ENCODE measurements around the gene MAGI3.

MAGI3 gene

DNA sequence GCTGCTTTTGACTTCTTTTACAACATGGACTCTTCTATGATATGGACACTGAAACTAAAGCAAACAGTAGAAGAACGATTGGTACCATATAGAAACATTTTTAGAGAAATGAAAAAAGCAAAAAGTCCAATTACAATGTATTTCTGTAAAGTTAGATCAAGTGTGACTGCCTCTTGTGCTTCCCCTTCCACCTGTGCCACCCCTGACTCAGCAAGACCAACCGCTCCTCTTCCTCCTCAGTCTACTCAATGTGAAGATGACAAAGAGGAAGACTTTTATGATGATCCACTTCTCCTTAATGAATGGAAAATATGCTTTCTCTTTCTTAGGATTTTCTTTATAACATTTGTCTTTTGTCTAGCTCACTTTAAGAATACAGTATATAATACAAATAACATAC, 302.0 kb downstream of the MAGI3 start:
- TF ChIP-seq EP300 (IDR thresholded peaks at IDR 0.05; ENCODE audit: borderline replicate concordance), result no peak

DNA sequence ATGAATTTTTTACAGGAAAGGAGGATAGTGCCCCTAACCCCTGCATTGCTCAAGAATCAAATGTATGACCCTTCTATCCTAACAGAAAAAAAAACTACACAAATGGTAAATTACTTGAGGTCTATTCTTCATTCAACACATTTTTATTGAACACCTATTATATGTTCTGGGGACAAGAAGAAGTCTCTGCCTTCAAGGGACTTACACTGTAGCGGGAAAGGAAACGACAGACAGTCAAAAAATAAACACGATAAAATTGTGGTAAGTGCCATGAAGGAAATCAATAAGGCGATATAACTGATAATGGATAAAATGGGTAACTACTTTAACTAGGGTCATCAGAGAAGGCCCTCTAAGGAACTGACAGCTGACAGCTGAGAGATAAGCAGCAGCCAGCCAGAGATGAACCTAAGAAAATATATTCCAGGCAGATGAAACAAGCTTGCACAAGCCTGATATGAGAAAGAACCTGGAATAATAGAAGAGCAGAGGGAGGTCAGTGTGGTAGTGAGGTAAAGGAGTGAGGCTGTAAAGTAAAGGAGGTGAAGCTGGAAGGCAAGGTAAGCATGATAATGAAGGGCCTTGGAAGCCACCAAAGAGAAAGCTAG, 302.6 kb downstream of the MAGI3 start:
- no peak for TF ChIP-seq RAD21 (IDR thresholded peaks at IDR 0.05; ENCODE audit: low read depth)
- TF ChIP-seq CREB1 (IDR thresholded peaks at IDR 0.05; ENCODE audit: low read depth), result no peak
- TF ChIP-seq ZBTB7A (IDR thresholded peaks at IDR 0.05; ENCODE audit: low read depth), result no peak
- TF ChIP-seq, protein P1, sequence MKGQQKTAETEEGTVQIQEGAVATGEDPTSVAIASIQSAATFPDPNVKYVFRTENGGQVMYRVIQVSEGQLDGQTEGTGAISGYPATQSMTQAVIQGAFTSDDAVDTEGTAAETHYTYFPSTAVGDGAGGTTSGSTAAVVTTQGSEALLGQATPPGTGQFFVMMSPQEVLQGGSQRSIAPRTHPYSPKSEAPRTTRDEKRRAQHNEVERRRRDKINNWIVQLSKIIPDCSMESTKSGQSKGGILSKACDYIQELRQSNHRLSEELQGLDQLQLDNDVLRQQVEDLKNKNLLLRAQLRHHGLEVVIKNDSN (IDR thresholded peaks at IDR 0.05), result no peak
- TF ChIP-seq FOXM1 (IDR thresholded peaks at IDR 0.05; ENCODE audit: borderline replicate concordance, low read depth), result no peak
- no peak for TF ChIP-seq TCF12 (IDR thresholded peaks at IDR 0.05; ENCODE audit: low read depth)
- TF ChIP-seq, protein P2, sequence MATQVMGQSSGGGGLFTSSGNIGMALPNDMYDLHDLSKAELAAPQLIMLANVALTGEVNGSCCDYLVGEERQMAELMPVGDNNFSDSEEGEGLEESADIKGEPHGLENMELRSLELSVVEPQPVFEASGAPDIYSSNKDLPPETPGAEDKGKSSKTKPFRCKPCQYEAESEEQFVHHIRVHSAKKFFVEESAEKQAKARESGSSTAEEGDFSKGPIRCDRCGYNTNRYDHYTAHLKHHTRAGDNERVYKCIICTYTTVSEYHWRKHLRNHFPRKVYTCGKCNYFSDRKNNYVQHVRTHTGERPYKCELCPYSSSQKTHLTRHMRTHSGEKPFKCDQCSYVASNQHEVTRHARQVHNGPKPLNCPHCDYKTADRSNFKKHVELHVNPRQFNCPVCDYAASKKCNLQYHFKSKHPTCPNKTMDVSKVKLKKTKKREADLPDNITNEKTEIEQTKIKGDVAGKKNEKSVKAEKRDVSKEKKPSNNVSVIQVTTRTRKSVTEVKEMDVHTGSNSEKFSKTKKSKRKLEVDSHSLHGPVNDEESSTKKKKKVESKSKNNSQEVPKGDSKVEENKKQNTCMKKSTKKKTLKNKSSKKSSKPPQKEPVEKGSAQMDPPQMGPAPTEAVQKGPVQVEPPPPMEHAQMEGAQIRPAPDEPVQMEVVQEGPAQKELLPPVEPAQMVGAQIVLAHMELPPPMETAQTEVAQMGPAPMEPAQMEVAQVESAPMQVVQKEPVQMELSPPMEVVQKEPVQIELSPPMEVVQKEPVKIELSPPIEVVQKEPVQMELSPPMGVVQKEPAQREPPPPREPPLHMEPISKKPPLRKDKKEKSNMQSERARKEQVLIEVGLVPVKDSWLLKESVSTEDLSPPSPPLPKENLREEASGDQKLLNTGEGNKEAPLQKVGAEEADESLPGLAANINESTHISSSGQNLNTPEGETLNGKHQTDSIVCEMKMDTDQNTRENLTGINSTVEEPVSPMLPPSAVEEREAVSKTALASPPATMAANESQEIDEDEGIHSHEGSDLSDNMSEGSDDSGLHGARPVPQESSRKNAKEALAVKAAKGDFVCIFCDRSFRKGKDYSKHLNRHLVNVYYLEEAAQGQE (IDR thresholded peaks at IDR 0.05; ENCODE audit: low read depth), result no peak
- no peak for TF ChIP-seq EGR1 (IDR thresholded peaks at IDR 0.05)
- TF ChIP-seq, protein P3, sequence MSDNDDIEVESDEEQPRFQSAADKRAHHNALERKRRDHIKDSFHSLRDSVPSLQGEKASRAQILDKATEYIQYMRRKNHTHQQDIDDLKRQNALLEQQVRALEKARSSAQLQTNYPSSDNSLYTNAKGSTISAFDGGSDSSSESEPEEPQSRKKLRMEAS (IDR thresholded peaks at IDR 0.05), result no peak
- no peak for TF ChIP-seq EP300 (IDR thresholded peaks at IDR 0.05; ENCODE audit: borderline replicate concordance)
- no peak for TF ChIP-seq NFIC (IDR thresholded peaks at IDR 0.05)
- TF ChIP-seq YY1 (IDR thresholded peaks at IDR 0.05; ENCODE audit: low read depth), result no peak
- no peak for TF ChIP-seq TAF1 (IDR thresholded peaks at IDR 0.05; ENCODE audit: low read depth)
- no peak for TF ChIP-seq CEBPB (IDR thresholded peaks at IDR 0.05)
- TF ChIP-seq TEAD4 (IDR thresholded peaks at IDR 0.05), result no peak

DNA sequence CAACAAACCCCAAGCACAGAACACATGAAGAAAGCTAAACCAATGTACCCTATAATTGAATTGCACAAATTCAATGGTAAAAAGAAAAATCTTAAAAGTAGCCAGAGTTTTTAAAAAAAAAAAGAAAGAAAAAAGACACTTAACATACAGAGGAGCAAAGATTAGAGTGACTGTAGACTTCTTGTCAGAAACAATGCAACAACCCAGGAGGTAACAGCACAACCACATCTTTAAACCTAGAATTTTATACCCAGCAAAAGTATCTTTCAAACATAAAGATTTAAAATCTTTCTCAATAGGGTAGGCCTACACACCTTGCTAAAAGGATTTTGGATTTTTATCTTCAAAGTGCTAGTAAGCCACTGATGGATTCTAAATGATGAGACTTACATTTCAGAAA, 304.6 kb downstream of the MAGI3 start:
- TF ChIP-seq TCF12 (IDR thresholded peaks at IDR 0.05; ENCODE audit: low read depth) (no peak), CEBPB (IDR thresholded peaks at IDR 0.05) (no peak), ZBTB7A (IDR thresholded peaks at IDR 0.05; ENCODE audit: low read depth) (no peak), TEAD4 (IDR thresholded peaks at IDR 0.05) (no peak), FOXM1 (IDR thresholded peaks at IDR 0.05; ENCODE audit: borderline replicate concordance, low read depth) (no peak), RAD21 (IDR thresholded peaks at IDR 0.05; ENCODE audit: low read depth) (no peak), EP300 (IDR thresholded peaks at IDR 0.05; ENCODE audit: borderline replicate concordance) (no peak), CREB1 (IDR thresholded peaks at IDR 0.05; ENCODE audit: low read depth) (no peak), TAF1 (IDR thresholded peaks at IDR 0.05; ENCODE audit: low read depth) (no peak), NFIC (IDR thresholded peaks at IDR 0.05) (no peak)
- TF ChIP-seq, protein P3 (IDR thresholded peaks at IDR 0.05), result no peak
- TF ChIP-seq, protein P2 (IDR thresholded peaks at IDR 0.05; ENCODE audit: low read depth), result no peak

DNA sequence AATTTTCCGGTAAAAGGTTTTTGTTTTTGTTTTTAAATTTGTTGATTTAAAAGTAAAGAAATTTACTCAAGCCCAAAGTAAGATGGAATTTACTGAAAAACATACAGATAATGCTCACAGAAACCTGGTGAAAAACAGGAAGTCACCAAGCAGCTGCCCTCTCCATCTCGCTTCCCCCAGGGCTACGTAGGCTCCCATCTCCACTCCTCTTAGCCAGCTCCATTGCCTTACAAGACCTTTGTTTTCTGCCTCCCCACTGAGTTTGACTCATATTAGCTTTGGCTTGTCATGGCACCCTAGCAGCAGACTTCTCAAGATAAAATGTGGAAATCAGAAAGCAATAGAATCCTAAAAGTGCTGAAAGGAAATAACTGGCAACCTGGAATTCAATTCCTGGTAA, 311.1 kb downstream of the MAGI3 start:
- TF ChIP-seq, protein P1 (IDR thresholded peaks at IDR 0.05), result no peak
- TF ChIP-seq TEAD4 (IDR thresholded peaks at IDR 0.05) (no peak), RAD21 (IDR thresholded peaks at IDR 0.05; ENCODE audit: low read depth) (no peak), CREB1 (IDR thresholded peaks at IDR 0.05; ENCODE audit: low read depth) (no peak), ZBTB7A (IDR thresholded peaks at IDR 0.05; ENCODE audit: low read depth) (no peak), FOXM1 (IDR thresholded peaks at IDR 0.05; ENCODE audit: borderline replicate concordance, low read depth) (no peak), TAF1 (IDR thresholded peaks at IDR 0.05; ENCODE audit: low read depth) (no peak)
- TF ChIP-seq, protein P3 (IDR thresholded peaks at IDR 0.05), result no peak

DNA sequence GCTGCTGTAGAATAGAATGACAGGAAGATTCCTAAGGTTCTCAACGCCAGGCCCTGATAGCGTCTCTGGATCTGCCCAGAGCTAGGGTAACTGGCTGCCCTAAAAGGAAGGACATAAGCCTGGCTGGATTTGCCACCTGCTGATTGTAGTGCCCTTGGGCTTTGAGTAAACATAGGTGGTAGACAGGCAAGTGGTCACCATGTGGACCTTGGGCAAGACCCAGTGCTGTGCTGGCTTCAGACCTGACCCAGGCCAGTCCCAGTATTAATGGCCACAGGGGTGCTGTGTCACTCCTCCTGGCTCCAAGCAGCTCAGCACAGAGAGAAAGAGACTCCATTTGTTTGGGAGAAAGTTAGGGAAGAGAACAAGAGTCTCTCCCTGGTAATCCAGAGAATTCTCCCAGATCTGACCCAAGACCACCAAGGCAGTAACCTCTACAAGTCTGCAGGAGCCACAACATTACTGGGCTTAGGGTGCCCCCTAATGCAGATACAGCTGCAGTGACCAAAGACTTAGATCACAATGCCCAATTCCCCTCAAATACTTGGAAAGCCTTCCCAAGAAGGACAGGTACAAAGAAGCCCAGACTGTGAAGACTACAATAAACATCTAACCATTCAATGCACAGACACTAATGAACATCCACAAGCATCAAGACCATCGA, 324.4 kb downstream of the MAGI3 start:
- TF ChIP-seq RAD21 (IDR thresholded peaks at IDR 0.05; ENCODE audit: low read depth), result 0 out of 2 replicates have a peak, but pooled peaks have one; percentile 7
- TF ChIP-seq EGR1 (IDR thresholded peaks at IDR 0.05), result no peak

DNA sequence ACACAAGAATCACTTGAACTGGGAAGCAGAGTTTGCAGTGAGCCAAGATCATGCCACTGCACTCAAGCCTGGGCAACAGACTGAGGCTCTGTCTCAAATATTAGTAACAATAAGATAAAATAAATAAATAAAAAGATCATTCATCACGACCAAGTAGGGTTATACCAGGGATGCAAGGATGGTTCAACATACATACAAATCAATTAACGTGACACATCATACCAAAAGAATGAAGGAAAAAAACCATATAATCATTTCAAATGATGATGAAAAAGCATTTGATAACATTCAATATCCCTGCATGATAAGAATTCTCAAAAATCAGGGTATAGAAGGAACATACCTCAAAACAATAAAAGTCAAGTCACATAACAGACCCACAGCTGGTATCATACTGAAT, 330.7 kb downstream of the MAGI3 start:
- TF ChIP-seq, protein P1 (IDR thresholded peaks at IDR 0.05), result no peak
- TF ChIP-seq CEBPB (IDR thresholded peaks at IDR 0.05) (no peak), ZBTB7A (IDR thresholded peaks at IDR 0.05; ENCODE audit: low read depth) (no peak), YY1 (IDR thresholded peaks at IDR 0.05; ENCODE audit: low read depth) (no peak), CREB1 (IDR thresholded peaks at IDR 0.05; ENCODE audit: low read depth) (no peak)

Data from Ishikawa (cell line).